ENCODE data around the gene HAPLN3. TPM values are rescaled to one million over a fixed set of nuclear protein-coding genes. Genes with fewer than 3 reads are reported as not detected.
A peak's percentile ranks its signal among the peaks of the same experiment; 100 is the strongest.

Gene HAPLN3
- total and polyA plus RNA-seq, 2 of the 4 experiments (the other 2 are of a cell fraction), result 5.9 to 28.6 TPM

- no peak overlapping the region for H2AK5ac ChIP-seq (ENCODE audit: low read depth, low read length)
- no peak overlapping the region for H3K14ac ChIP-seq (replicated peaks; ENCODE audit: low read depth, low read length)
- DNase-seq (no peak), ATAC-seq (ENCODE audit: low read depth) (no peak)
- H3K9ac ChIP-seq (ENCODE audit: low read depth, low read length), result no peak overlapping the region
- H3K27me3 ChIP-seq (ENCODE audit: control insufficient read depth, insufficient read depth, low read length), result peaks cover 39% of the 10 kb centered on the region
- H3K23ac ChIP-seq (ENCODE audit: low read depth, low read length), result no peak overlapping the region
- H2BK20ac ChIP-seq (ENCODE audit: low read depth, low read length), result no peak overlapping the region
- H4K91ac ChIP-seq (ENCODE audit: insufficient read depth, low read depth, low read length), result no peak overlapping the region
- H3K18ac ChIP-seq (ENCODE audit: low read depth, low read length), result no peak overlapping the region
- no peaks in the 10 kb centered on the region for H4K20me1 ChIP-seq (ENCODE audit: insufficient read depth, low read length)
- no peaks in the 10 kb centered on the region for H3K9me1 ChIP-seq (ENCODE audit: insufficient read depth, low read length)
- ChIA-PET POLR2A (ENCODE audit: unreplicated experiment) (no interaction called here), CTCF (interaction anchor here (1.0 kb wide), 1 partner anchor 14 kb away, joined by 3 read pairs; no protein-coding TSS in a partner anchor)
- H2AK9ac ChIP-seq (replicated peaks; ENCODE audit: low read depth, low read length, poor library complexity), result no peak overlapping the region
- no peaks in the 10 kb centered on the region for H3K36me3 ChIP-seq (ENCODE audit: control insufficient read depth, insufficient read depth, low read length)
- no peak overlapping the region for H2BK15ac ChIP-seq (ENCODE audit: low read depth, low read length)
- H3K4me3 ChIP-seq (ENCODE audit: insufficient read depth, low read depth, low read length), result no peak overlapping the region
- no peak overlapping the region for H2AFZ ChIP-seq (replicated peaks; ENCODE audit: low read length, poor library complexity)
- H3K4me1 ChIP-seq (ENCODE audit: control insufficient read depth, insufficient read depth, low read length), result no peaks in the 10 kb centered on the region
- H4K8ac ChIP-seq (ENCODE audit: low read depth in 2 of 2, low read length in 2 of 2), result no peak overlapping the region
- intact Hi-C loops (cut with micrococcal nuclease), result no loop called here
- no peak overlapping the region for H3K27ac ChIP-seq (ENCODE audit: insufficient read depth, low read length)
- dilution Hi-C loops (cut with HindIII; ENCODE audit: low sequenced_read_pairs, unreplicated experiment), result no loop called here
- no peak overlapping the region for H3K56ac ChIP-seq (ENCODE audit: extremely low read depth, insufficient read depth, low read length)
- TF ChIP-seq ELK1 (IDR thresholded peaks at IDR 0.05; ENCODE audit: borderline replicate concordance, low read depth, low read length) (no peak), MAFK (IDR thresholded peaks at IDR 0.05; ENCODE audit: low read depth, low read length) (peak; percentile 63), FOS (IDR thresholded peaks at IDR 0.05; ENCODE audit: low read depth, low read length) (no peak), CHD1 (IDR thresholded peaks at IDR 0.05; ENCODE audit: low read depth, low read length) (no peak)
- no peaks in the 10 kb centered on the region for H3K79me1 ChIP-seq (ENCODE audit: low read depth in 1 of 2, low read length in 2 of 2)
- 73% methylated on average over 4 of the region's 6 CpGs; no CpG with 5 or more reads in 1 of the 2 experiments for WGBS, 2 experiments (ENCODE audit: extremely low coverage in 2 of 2, insufficient read length in 1 of 2)
- BruUV-seq (replicated peaks), result no TSS peak
- no peaks in the 10 kb centered on the region for H3K9me3 ChIP-seq (ENCODE audit: control insufficient read depth, insufficient read depth, low read length)
- H3K4ac ChIP-seq (ENCODE audit: low read depth, low read length), result no peak overlapping the region
- H2BK120ac ChIP-seq (ENCODE audit: low read depth, low read length), result no peak overlapping the region
- H3K4me2 ChIP-seq (ENCODE audit: low read depth, low read length), result no peak overlapping the region
- H2BK5ac ChIP-seq (ENCODE audit: low read depth, low read length, poor library complexity, severe bottlenecking), result no peak overlapping the region
- no peak overlapping the region for H4K5ac ChIP-seq (ENCODE audit: low read depth, low read length)
- in situ Hi-C loops (cut with MboI; ENCODE audit: low sequenced_read_pairs), result no loop called here
Measured at GRCh38 chr15:88865498-88866099, 29.7 kb downstream of the HAPLN3 start.

Data from IMR-90 (cell line).